Prostate gland (tissue), 2 donors: ENCODE data around the gene ZC3H12C. TPM values are rescaled to one million over a fixed set of nuclear protein-coding genes. Genes with fewer than 3 reads are reported as not detected.

Experiments used
- DNase-seq: peaks from one replicate; pipeline ENCODE4 v3.0.0-alpha.2; 2019; ENCODE audit warnings: low spot score
- H3K27ac ChIP-seq, 2 donors: fragments of 200-600 bp; sonication (generic); 2 replicates each; pipeline ENCODE4 v1.5.1; 2017 to 2019
- H3K27me3 ChIP-seq: fragments of 200-600 bp; sonication (generic); replicated peaks from 2 replicates; pipeline ENCODE4 v1.5.1; 2019; ENCODE audit not compliant: insufficient read depth
- H3K36me3 ChIP-seq, 2 donors: fragments of 200-600 bp; sonication (generic); 1 replicate in 1 of 2; 2 replicates in 1 of 2; pipeline versions ENCODE4 v1.5.1 to v1.8.1; 2017 to 2019
- H3K4me1 ChIP-seq: fragments of 200-600 bp; sonication (generic); replicated peaks from 2 replicates; pipeline ENCODE4 v1.5.1; 2019
- H3K4me3 ChIP-seq, 2 donors: fragments of 200-600 bp; sonication (generic); 2 replicates each; pipeline ENCODE4 v1.5.1; 2017 to 2019
- H3K9me3 ChIP-seq: fragments of 200-600 bp; sonication (generic); 2 replicates; pipeline ENCODE4 v1.5.1; 2017
- POLR2A ChIP-seq: fragments of 450-650 bp; IDR thresholded peaks from one replicate; pipeline ENCODE4 v1.6.1; 2016; ENCODE audit warnings: antibody characterized with exemption, mild to moderate bottlenecking
- POLR2AphosphoS5 ChIP-seq: sonication (generic); formaldehyde crosslinking; IDR thresholded peaks from one replicate; pipeline ENCODE4 v1.6.1; 2017; ENCODE audit warnings: antibody characterized with exemption
- WGBS: methylation state at CpG from one replicate; pipeline ENCODE4 v1.1.5; 2018; 5-methylcytosine and 5-hydroxymethylcytosine counted together
- intact Hi-C: fragments of 100-400 bp; cut with DNase I; formaldehyde crosslinking; loops from one replicate; pipeline ENCODE4 v1.14.2; 2022
- total RNA-seq, 2 donors: library from RNA; depleted of rRNA; stranded (reverse); fragments of >200 nt; gene quantifications; one replicate each; pipeline ENCODE4 v1.1.0, GENCODE V29; 2016
- TF ChIP-seq, protein P1 (sequence below), 4 experiments: fragments of 200-600 bp in 2 of 4; fragments of 450-650 bp in 2 of 4; sonication (generic) in 2 of 4; IDR thresholded peaks; 1 replicate in 3 of 4; 2 replicates in 1 of 4; pipeline ENCODE4 v1.5.1; 2016 to 2019; ENCODE audit warnings: antibody characterized with exemption in 4 of 4, mild to moderate bottlenecking in 2 of 4, moderate library complexity in 2 of 4

The ZC3H12C gene
- total RNA-seq, 2 donors from 2014 or later = 6.5 to 11.9 TPM

GRCh38 chr11:110087812-110088534 lies 5.2 kb upstream of the ZC3H12C start:
- intact Hi-C loops = no loop called here
- no peak for DNase-seq
- H3K4me1 ChIP-seq = no peaks in the 10 kb centered on the region
- no peaks in the 10 kb centered on the region for H3K27me3 ChIP-seq
- 88% methylated on average over 5 of the region's 5 CpGs for WGBS
- H3K4me3 ChIP-seq = no peak overlapping the region
- no peaks in the 10 kb centered on the region for H3K9me3 ChIP-seq
- H3K36me3 ChIP-seq = no peaks in the 10 kb centered on the region
- no peak overlapping the region for H3K27ac ChIP-seq
- TF ChIP-seq, protein P1, sequence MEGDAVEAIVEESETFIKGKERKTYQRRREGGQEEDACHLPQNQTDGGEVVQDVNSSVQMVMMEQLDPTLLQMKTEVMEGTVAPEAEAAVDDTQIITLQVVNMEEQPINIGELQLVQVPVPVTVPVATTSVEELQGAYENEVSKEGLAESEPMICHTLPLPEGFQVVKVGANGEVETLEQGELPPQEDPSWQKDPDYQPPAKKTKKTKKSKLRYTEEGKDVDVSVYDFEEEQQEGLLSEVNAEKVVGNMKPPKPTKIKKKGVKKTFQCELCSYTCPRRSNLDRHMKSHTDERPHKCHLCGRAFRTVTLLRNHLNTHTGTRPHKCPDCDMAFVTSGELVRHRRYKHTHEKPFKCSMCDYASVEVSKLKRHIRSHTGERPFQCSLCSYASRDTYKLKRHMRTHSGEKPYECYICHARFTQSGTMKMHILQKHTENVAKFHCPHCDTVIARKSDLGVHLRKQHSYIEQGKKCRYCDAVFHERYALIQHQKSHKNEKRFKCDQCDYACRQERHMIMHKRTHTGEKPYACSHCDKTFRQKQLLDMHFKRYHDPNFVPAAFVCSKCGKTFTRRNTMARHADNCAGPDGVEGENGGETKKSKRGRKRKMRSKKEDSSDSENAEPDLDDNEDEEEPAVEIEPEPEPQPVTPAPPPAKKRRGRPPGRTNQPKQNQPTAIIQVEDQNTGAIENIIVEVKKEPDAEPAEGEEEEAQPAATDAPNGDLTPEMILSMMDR (IDR thresholded peaks at IDR 0.05) = no peak
- no peak for TF ChIP-seq POLR2A

DNA sequence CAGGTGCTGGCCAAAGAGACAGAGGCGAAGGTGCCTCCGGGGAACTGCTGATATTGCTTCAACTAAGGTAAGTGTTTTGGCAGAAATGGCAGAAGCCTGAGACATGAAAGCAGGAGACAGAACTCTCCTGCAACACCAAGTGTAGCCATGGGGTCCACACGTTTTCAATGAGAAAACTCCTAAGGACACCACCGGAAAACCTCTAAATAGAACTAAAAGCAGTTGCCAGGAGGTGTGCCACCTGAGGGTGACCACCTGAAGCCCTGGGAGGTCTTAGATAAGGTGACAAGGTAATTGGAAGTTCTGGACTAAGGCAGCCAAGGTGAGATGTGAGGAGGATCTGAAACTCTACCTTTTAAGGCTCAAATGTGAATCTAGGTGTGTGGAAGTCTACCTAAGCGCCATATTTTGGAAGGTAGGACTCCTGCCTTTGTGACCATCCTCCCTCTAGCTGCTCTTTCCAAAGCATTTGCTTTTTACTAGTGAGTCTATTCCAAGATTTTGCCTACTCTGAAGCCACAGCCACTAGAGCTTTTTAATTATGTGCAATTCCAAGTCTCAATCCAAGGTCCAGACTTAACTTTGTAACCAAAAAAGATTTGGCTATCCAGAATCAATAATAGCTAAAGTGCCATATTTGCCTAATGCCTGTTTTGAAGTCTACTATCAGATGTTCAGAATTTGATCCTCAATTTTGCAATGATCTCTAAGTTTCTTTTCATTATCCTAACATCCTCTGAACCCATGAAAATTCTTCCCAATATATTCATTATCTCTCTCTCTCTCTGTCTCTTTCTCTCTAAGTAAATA lies 4.5 kb upstream of the ZC3H12C start:
- 93% methylated on average over 5 of the region's 5 CpGs for WGBS

DNA sequence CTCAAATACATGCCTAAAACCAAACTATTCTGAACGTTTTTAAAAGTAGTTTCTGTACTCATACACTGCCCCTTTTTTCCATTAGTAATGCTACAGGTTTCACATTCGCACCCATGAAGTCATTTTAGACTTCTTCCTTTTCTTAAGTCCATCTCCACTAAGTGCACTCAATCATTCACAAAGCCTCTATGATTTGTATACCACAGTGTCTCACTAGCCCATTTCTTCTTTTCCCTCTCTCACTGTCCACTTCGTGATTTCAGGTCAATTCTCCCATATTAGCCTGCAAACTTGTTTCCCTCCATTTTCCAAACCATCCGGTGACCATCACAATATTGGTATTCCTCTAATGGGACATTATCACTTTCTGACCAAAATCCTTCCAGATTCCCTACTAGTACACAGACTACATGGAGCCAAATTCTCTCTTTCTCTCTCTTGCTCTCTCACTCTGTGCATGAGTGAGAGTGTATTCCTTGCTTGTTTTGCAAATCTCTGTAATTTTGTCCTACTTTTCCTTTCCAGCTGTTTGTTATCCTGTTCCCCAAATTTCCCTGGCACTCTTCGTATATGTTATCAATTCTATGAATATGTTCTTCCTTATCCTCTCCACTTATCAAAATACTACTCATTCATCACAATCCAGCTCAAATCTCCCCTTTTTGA lies 3.4 kb upstream of the ZC3H12C start:
- H3K36me3 ChIP-seq = no peaks in the 10 kb centered on the region
- TF ChIP-seq, protein P1 (IDR thresholded peaks at IDR 0.05) = no peak
- no peak for TF ChIP-seq POLR2A
- no peak for TF ChIP-seq POLR2AphosphoS5
- no peaks in the 10 kb centered on the region for H3K4me1 ChIP-seq
- no peak for DNase-seq
- WGBS = 85% methylated on average over 5 of the region's 5 CpGs
- H3K9me3 ChIP-seq = no peaks in the 10 kb centered on the region
- H3K27ac ChIP-seq = no peak overlapping the region
- intact Hi-C loops = loop anchor here (5.0 kb wide), 2 partner anchors 137 to 208 kb away; partner anchors contain the start of gene RDX
- no peaks in the 10 kb centered on the region for H3K27me3 ChIP-seq
- no peak overlapping the region for H3K4me3 ChIP-seq

More for the DNA sequence above, 4.5 kb upstream of the ZC3H12C start:
- H3K9me3 ChIP-seq = no peaks in the 10 kb centered on the region
- no peak overlapping the region for H3K27ac ChIP-seq
- TF ChIP-seq, protein P1 (IDR thresholded peaks at IDR 0.05) = no peak
- TF ChIP-seq POLR2A = no peak
- no peak for TF ChIP-seq POLR2AphosphoS5
- no peaks in the 10 kb centered on the region for H3K4me1 ChIP-seq
- no peaks in the 10 kb centered on the region for H3K27me3 ChIP-seq
- intact Hi-C loops = no loop called here
- no peaks in the 10 kb centered on the region for H3K36me3 ChIP-seq
- DNase-seq = no peak
- H3K4me3 ChIP-seq = no peak overlapping the region

GRCh38 chr11:110090466-110091026 lies 2.6 kb upstream of the ZC3H12C start:
- no peak overlapping the region for H3K27ac ChIP-seq
- no peak for TF ChIP-seq POLR2AphosphoS5
- TF ChIP-seq, protein P1 (IDR thresholded peaks at IDR 0.05) = no peak
- TF ChIP-seq POLR2A = no peak
- intact Hi-C loops = loop anchor here (5.0 kb wide), 2 partner anchors 138 to 207 kb away; partner anchors contain the start of gene RDX
- no peak overlapping the region for H3K4me3 ChIP-seq
- H3K4me1 ChIP-seq = no peaks in the 10 kb centered on the region
- DNase-seq = no peak
- H3K36me3 ChIP-seq = no peaks in the 10 kb centered on the region
- WGBS = 85% methylated on average over 6 of the region's 6 CpGs
- H3K27me3 ChIP-seq = no peaks in the 10 kb centered on the region
- no peaks in the 10 kb centered on the region for H3K9me3 ChIP-seq
